MCF 10A (cell line): ENCODE data around the gene TCF15. TPM values are rescaled to one million over a fixed set of nuclear protein-coding genes. Genes with fewer than 3 reads are reported as not detected.

Experiments used
- BruUV-seq: library from RNA; stranded (reverse); fragments of 400-500 nt; replicated peaks from 2 replicates; lab custom pipeline; 2021; lab: Mats Ljungman, UMichigan
- CTCF ChIA-PET: fragments of 300-600 bp; sonication (Branson Sonifier 250); formaldehyde crosslinking; extraction: SDS; loops from one replicate; lab custom pipeline; 2021; ENCODE audit warnings: antibody characterized with exemption, inconsistent platforms; lab: Yijun Ruan, JAX
- POLR2A ChIA-PET: fragments of 300-600, 350-650 bp; sonication (Branson Sonifier 250); formaldehyde crosslinking; extraction: SDS; loops from one replicate; lab custom pipeline; 2020; ENCODE audit warnings: antibody characterized with exemption, inconsistent platforms; lab: Yijun Ruan, JAX
- DNase-seq: peaks from one replicate; pipeline ENCODE4 v3.0.0-alpha.2; 2018; ENCODE audit not compliant: unreplicated experiment
- H3K27ac Mint-ChIP-seq: one replicate; pipeline ENCODE4 v1.8.0; 2022; ENCODE audit warnings: mild to moderate bottlenecking, low read depth, mixed read lengths; ENCODE audit not compliant: unreplicated experiment
- H3K27me3 Mint-ChIP-seq: one replicate; pipeline ENCODE4 v1.8.0; 2022; ENCODE audit warnings: mixed read lengths; ENCODE audit not compliant: insufficient read depth, unreplicated experiment
- H3K36me3 Mint-ChIP-seq: one replicate; pipeline ENCODE4 v1.8.0; 2022; ENCODE audit warnings: mild to moderate bottlenecking, moderate library complexity, mixed read lengths; ENCODE audit not compliant: insufficient read depth, unreplicated experiment
- H3K4me1 Mint-ChIP-seq: one replicate; pipeline ENCODE4 v1.8.0; 2022; ENCODE audit warnings: mixed read lengths; ENCODE audit not compliant: insufficient read depth, unreplicated experiment
- H3K4me3 Mint-ChIP-seq: one replicate; pipeline ENCODE4 v1.8.0; 2022; ENCODE audit warnings: mild to moderate bottlenecking, moderate library complexity, mixed read lengths; ENCODE audit not compliant: unreplicated experiment
- H3K9me3 Mint-ChIP-seq: one replicate; pipeline ENCODE4 v1.8.0; 2022; ENCODE audit warnings: mixed read lengths; ENCODE audit not compliant: unreplicated experiment
- CTCF ChIP-seq: fragments of 200-600 bp; IDR thresholded peaks from one replicate; pipeline ENCODE4 v1.8.0; 2022; ENCODE audit warnings: antibody characterized with exemption, mild to moderate bottlenecking; ENCODE audit not compliant: unreplicated experiment
- intact Hi-C: fragments of 100-400 bp; cut with micrococcal nuclease; formaldehyde crosslinking; loops from 2 replicates; pipeline ENCODE4 v1.14.1; 2022
- total RNA-seq: library from RNA; stranded (reverse); gene quantifications from 2 replicates; pipeline ENCODE4 v1.2.3, GENCODE V29; 2022

TCF15 gene
- total RNA-seq, 1 experiment from 2014 or later: not detected

DNA sequence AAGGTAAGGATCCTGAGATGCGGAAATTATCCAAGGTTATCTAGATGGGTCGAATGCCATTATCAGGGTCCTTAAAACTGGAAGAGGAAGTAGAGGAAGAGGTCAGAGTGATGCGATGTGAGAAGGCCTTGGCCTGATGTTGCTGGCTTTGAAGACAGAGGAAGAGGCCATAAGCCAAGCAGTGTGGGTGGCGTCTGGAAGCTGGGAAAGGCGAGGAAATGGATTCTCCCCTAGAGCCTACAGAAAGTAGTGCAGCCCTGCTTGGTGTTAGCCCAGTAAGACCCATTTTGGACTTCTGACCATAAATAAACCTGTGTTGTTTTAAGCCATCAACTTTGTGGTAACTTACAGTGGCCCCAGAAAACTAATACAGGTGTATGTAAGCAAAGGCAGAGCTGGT lies 40.8 kb upstream of the TCF15 start:
- TF ChIP-seq CTCF: no peak
- Mint-ChIP-seq H3K4me3 (peak overlapping the region; percentile 89), H3K27me3 (no peaks in the 10 kb centered on the region), H3K36me3 (peaks cover 36% of the 10 kb centered on the region), H3K9me3 (no peaks in the 10 kb centered on the region), H3K4me1 (peaks cover 20% of the 10 kb centered on the region), H3K27ac (peak overlapping the region; percentile 87)
- BruUV-seq: no TSS peak
- no peak for DNase-seq
- intact Hi-C loops: no loop called here
- ChIA-PET CTCF (interaction anchor here (0.9 to 2.4 kb wide), 5 partner anchors 16 to 297 kb away, joined by 3 to 13 read pairs (median 4); no protein-coding TSS in a partner anchor), POLR2A (interaction anchor here (1.0 to 2.1 kb wide), 4 partner anchors 10 to 108 kb away, joined by 3 to 11 read pairs (median 4); partner anchors contain the start of gene CSNK2A1)

DNA sequence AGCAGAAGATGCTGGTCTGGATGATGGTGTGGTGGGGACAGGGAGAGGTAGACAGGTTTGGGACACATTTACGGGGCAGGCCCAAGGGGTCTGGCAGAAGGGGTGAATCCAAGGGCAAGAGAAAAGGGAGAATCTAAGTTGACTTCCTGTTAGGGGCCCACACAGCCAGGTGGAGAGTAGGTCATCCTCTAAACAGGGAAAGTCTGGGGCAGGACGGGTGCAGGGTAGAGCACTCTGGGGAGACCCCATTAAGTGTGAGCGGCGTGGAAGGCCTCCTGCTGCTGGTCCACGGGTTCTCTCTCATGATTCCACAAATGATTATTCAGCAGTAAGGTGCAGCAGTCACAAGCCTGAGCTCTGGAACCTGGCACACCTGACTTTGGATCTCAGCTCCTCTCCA lies 40.2 kb upstream of the TCF15 start:
- DNase-seq: no peak
- H3K36me3 Mint-ChIP-seq: peaks cover 36% of the 10 kb centered on the region
- BruUV-seq: no TSS peak
- no peak for TF ChIP-seq CTCF
- ChIA-PET POLR2A (interaction anchor here (1.1 to 1.6 kb wide), 2 partner anchors 9 to 107 kb away, joined by 3 to 4 read pairs; partner anchors contain the start of gene CSNK2A1), CTCF (interaction anchor here (1.4 to 2.4 kb wide), 2 partner anchors 73 to 89 kb away, joined by 4 to 13 read pairs; no protein-coding TSS in a partner anchor)
- peaks cover 20% of the 10 kb centered on the region for H3K4me1 Mint-ChIP-seq
- H3K27me3 Mint-ChIP-seq: no peaks in the 10 kb centered on the region
- H3K4me3 Mint-ChIP-seq: peak overlapping the region; percentile 89
- intact Hi-C loops: no loop called here
- no peaks in the 10 kb centered on the region for H3K9me3 Mint-ChIP-seq
- peak overlapping the region; percentile 56 for H3K27ac Mint-ChIP-seq

DNA sequence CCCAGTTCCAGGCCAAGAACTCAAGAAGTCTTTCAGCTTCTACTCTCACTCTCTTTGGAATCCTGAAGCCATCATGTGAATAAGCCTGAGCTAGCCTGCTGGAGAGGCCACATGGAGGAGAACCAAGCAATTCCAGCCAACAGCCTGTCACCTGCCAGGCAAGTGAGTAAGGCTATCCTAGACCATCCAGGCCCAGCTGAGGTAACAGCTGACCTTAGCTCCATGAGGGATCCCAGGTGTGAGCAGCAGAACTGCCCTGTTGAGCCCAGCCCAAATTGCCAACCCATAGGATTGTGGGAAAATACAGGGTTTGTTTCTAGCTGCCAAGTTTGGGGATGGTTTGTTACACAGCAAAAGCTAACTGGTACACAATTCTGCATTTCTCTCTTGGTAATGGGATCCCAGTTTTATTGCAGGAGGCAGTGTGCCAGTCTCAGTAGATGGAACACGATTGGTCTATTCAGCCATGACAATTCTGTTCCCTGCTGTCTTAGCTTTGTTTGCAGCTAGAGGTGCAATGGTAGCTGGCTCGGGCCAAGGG lies 37.4 kb upstream of the TCF15 start:
- Mint-ChIP-seq H3K36me3 (peaks cover 42% of the 10 kb centered on the region), H3K27me3 (no peaks in the 10 kb centered on the region), H3K9me3 (no peaks in the 10 kb centered on the region), H3K4me1 (peaks cover 20% of the 10 kb centered on the region), H3K4me3 (no peak overlapping the region), H3K27ac (no peak overlapping the region)
- CTCF ChIA-PET: interaction anchor here (0.7 to 5.8 kb wide), 9 partner anchors 12 to 104 kb away, joined by 4 to 69 read pairs (median 8); partner anchors contain the start of gene CSNK2A1
- no TSS peak for BruUV-seq
- DNase-seq: no peak
- intact Hi-C loops: no loop called here
- POLR2A ChIA-PET: interaction anchor here (0.6 to 1.2 kb wide), 2 partner anchors 80 to 92 kb away, joined by 3 to 4 read pairs; no protein-coding TSS in a partner anchor
- no peak for TF ChIP-seq CTCF

DNA sequence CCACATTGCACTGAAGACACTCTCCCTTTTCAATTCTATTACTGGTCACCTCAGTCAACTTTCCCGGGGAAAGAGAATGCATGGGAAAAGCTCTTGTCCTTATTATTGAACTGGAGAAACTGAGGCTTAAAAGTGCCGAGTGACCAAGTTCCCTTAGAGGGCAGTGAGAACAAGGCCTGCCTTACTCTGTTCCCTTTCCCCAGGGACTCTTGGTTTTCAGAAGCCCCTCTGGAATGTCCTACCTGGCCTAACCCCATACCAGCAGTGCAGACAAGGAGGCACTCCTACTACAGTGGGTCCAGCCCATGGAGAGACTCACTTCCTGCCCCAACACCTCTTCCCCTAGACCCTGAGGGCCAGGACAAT lies 36.7 kb upstream of the TCF15 start:
- H3K4me1 Mint-ChIP-seq: peaks cover 19% of the 10 kb centered on the region
- no peak overlapping the region for H3K4me3 Mint-ChIP-seq
- no peaks in the 10 kb centered on the region for H3K27me3 Mint-ChIP-seq
- no peak for DNase-seq
- no TSS peak for BruUV-seq
- intact Hi-C loops: no loop called here
- no peak for TF ChIP-seq CTCF
- ChIA-PET CTCF (interaction anchor here (0.7 to 5.8 kb wide), 13 partner anchors 11 to 103 kb away, joined by 3 to 69 read pairs (median 7); partner anchors contain the start of gene CSNK2A1), POLR2A (interaction anchor here (0.7 to 1.2 kb wide), 2 partner anchors 91 to 391 kb away, joined by 4 read pairs; no protein-coding TSS in a partner anchor)
- peaks cover 42% of the 10 kb centered on the region for H3K36me3 Mint-ChIP-seq
- no peaks in the 10 kb centered on the region for H3K9me3 Mint-ChIP-seq
- no peak overlapping the region for H3K27ac Mint-ChIP-seq
